Smooth muscle cell (in vitro differentiated cells): Measurements from ENCODE around the gene KL. TPM values are rescaled to one million over a fixed set of nuclear protein-coding genes. Genes with fewer than 3 reads are reported as not detected.
A peak's percentile ranks its signal among the peaks of the same experiment; 100 is the strongest.

Experiments used
- DNase-seq: peaks from one replicate; lab custom pipeline; 2025; ENCODE audit not compliant: unreplicated experiment; lab: John Stamatoyannopoulos, UW
- H2AFZ ChIP-seq: fragments of 200-600 bp; sonication (generic); 2 replicates; pipeline ENCODE4 v1.6.0; 2016; ENCODE audit warnings: antibody characterized with exemption, low read depth, mild to moderate bottlenecking
- H3F3A ChIP-seq: fragments of 200-600 bp; sonication (generic); 2 replicates; pipeline ENCODE4 v1.6.0; 2017; ENCODE audit warnings: antibody characterized with exemption, low read depth
- H3K27ac ChIP-seq: fragments of 200-600 bp; sonication (generic); 2 replicates; pipeline ENCODE4 v1.5.1; 2016; ENCODE audit warnings: low read depth, mild to moderate bottlenecking
- H3K27me3 ChIP-seq: fragments of 200-600 bp; sonication (generic); 2 replicates; pipeline ENCODE4 v1.6.1; 2016; ENCODE audit warnings: low read depth, mild to moderate bottlenecking
- H3K36me3 ChIP-seq: fragments of 200-600 bp; sonication (generic); 2 replicates; pipeline ENCODE4 v1.5.1; 2016; ENCODE audit warnings: low read depth
- H3K4me1 ChIP-seq: fragments of 200-600 bp; sonication (generic); 2 replicates; pipeline ENCODE4 v1.5.1; 2016; ENCODE audit warnings: low read depth
- H3K4me2 ChIP-seq: fragments of 200-600 bp; sonication (generic); 2 replicates; pipeline ENCODE4 v1.6.0; 2016; ENCODE audit warnings: mild to moderate bottlenecking
- H3K4me3 ChIP-seq: fragments of 200-600 bp; sonication (generic); 2 replicates; pipeline ENCODE4 v1.5.1; 2016; ENCODE audit warnings: mild to moderate bottlenecking
- H3K79me2 ChIP-seq: fragments of 200-600 bp; sonication (generic); 2 replicates; pipeline ENCODE4 v1.6.0; 2016; ENCODE audit warnings: low read depth, mild to moderate bottlenecking
- H3K9ac ChIP-seq: fragments of 200-600 bp; sonication (generic); 2 replicates; pipeline ENCODE4 v1.6.0; 2016; ENCODE audit warnings: low read depth
- H3K9me3 ChIP-seq: fragments of 200-600 bp; sonication (generic); replicated peaks from 2 replicates; pipeline ENCODE4 v1.5.1; 2016; ENCODE audit warnings: low read depth
- H4K20me1 ChIP-seq: fragments of 200-600 bp; sonication (generic); 2 replicates; pipeline ENCODE4 v1.6.0; 2016; ENCODE audit warnings: low read depth
- WGBS: methylation state at CpG from one replicate; pipeline ENCODE4 v1.1.7; 2016; ENCODE audit warnings: low lambda C conversion rate; 5-methylcytosine and 5-hydroxymethylcytosine counted together
- polyA plus RNA-seq: library from polyadenylated mRNA; unstranded; fragments of >200 nt; fragmentation: Nextera tagmentation; extraction: Ambion mirVana; gene quantifications from 2 replicates; pipeline ENCODE4 v1.2.1, GENCODE V29; 2016
- total RNA-seq: library from RNA; depleted of rRNA; stranded (reverse); fragments of >200 nt; gene quantifications from 2 replicates; pipeline ENCODE4 v1.2.3, GENCODE V29; 2014
- TF ChIP-seq, protein P1 (sequence below): fragments of 200-600 bp; sonication (generic); IDR thresholded peaks from 2 replicates; pipeline ENCODE4 v1.5.1; 2017; ENCODE audit warnings: borderline replicate concordance, mild to moderate bottlenecking, antibody characterized with exemption; ENCODE audit not compliant: insufficient read depth, poor library complexity, severe bottlenecking

Gene KL
- total and polyA plus RNA-seq, 2 experiments from 2014 or later, result 0.49 TPM; not detected in 1

- H2AFZ ChIP-seq, result peak overlapping the region; percentile 57
- no peaks in the 10 kb centered on the region for H3K27me3 ChIP-seq
- WGBS, result 58% methylated on average over 3 of the region's 3 CpGs
- H3K9ac ChIP-seq, result no peak overlapping the region
- DNase-seq, result no peak
- no peaks in the 10 kb centered on the region for H3K36me3 ChIP-seq
- H3K4me1 ChIP-seq, result no peaks in the 10 kb centered on the region
- H3K79me2 ChIP-seq, result no peaks in the 10 kb centered on the region
- H3K4me3 ChIP-seq, result no peak overlapping the region
- TF ChIP-seq, protein P1, sequence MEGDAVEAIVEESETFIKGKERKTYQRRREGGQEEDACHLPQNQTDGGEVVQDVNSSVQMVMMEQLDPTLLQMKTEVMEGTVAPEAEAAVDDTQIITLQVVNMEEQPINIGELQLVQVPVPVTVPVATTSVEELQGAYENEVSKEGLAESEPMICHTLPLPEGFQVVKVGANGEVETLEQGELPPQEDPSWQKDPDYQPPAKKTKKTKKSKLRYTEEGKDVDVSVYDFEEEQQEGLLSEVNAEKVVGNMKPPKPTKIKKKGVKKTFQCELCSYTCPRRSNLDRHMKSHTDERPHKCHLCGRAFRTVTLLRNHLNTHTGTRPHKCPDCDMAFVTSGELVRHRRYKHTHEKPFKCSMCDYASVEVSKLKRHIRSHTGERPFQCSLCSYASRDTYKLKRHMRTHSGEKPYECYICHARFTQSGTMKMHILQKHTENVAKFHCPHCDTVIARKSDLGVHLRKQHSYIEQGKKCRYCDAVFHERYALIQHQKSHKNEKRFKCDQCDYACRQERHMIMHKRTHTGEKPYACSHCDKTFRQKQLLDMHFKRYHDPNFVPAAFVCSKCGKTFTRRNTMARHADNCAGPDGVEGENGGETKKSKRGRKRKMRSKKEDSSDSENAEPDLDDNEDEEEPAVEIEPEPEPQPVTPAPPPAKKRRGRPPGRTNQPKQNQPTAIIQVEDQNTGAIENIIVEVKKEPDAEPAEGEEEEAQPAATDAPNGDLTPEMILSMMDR, result no peak
- H4K20me1 ChIP-seq, result no peaks in the 10 kb centered on the region
- no peaks in the 10 kb centered on the region for H3F3A ChIP-seq
- H3K4me2 ChIP-seq, result peak overlapping the region; percentile 15
- no peaks in the 10 kb centered on the region for H3K9me3 ChIP-seq
- no peak overlapping the region for H3K27ac ChIP-seq
Measured at GRCh38 chr13:33052506-33053280, 36.5 kb downstream of the KL start.

GRCh38 chr13:33053397-33054066, 37.3 kb downstream of the KL start:
- no peak for DNase-seq

GRCh38 chr13:33057019-33057780, 41.0 kb downstream of the KL start:
- TF ChIP-seq, protein P1, result peak; percentile 24
- WGBS, result 82% methylated on average over 9 of the region's 9 CpGs
- DNase-seq, result no peak

More at GRCh38 chr13:33053397-33054066, 37.3 kb downstream of the KL start:
- no peak overlapping the region for H3K4me3 ChIP-seq
- H3F3A ChIP-seq, result no peaks in the 10 kb centered on the region
- H3K27ac ChIP-seq, result no peak overlapping the region
- TF ChIP-seq, protein P1, result no peak
- H3K4me1 ChIP-seq, result no peaks in the 10 kb centered on the region
- 91% methylated on average over 7 of the region's 7 CpGs for WGBS
- H3K4me2 ChIP-seq, result peak overlapping the region; percentile 15
- H3K9ac ChIP-seq, result no peak overlapping the region
- no peak overlapping the region for H2AFZ ChIP-seq
- H3K36me3 ChIP-seq, result no peaks in the 10 kb centered on the region
- no peaks in the 10 kb centered on the region for H4K20me1 ChIP-seq
- no peaks in the 10 kb centered on the region for H3K27me3 ChIP-seq
- no peaks in the 10 kb centered on the region for H3K79me2 ChIP-seq
- no peaks in the 10 kb centered on the region for H3K9me3 ChIP-seq

More at GRCh38 chr13:33057019-33057780, 41.0 kb downstream of the KL start:
- Histone ChIP-seq H3K36me3 (no peaks in the 10 kb centered on the region), H2AFZ (no peak overlapping the region), H3F3A (no peaks in the 10 kb centered on the region), H3K4me1 (no peaks in the 10 kb centered on the region), H3K9me3 (no peaks in the 10 kb centered on the region), H3K9ac (no peak overlapping the region), H4K20me1 (no peaks in the 10 kb centered on the region), H3K27ac (no peak overlapping the region), H3K27me3 (no peaks in the 10 kb centered on the region), H3K79me2 (no peaks in the 10 kb centered on the region), H3K4me3 (no peak overlapping the region), H3K4me2 (no peak overlapping the region)
